MM.1S (cell line): ENCODE measurements around the gene SLX9.

ENCODE experiments used
- DNase-seq: peaks from one replicate; pipeline ENCODE4 v3.0.0-alpha.2; 2015
- H2AFZ ChIP-seq: fragments of 300-600 bp; sonication (generic); 2 replicates; pipeline ENCODE4 v1.6.0; 2016; ENCODE audit warnings: antibody characterized with exemption, low read length
- H3F3A ChIP-seq: fragments of 300-600 bp; sonication (generic); 2 replicates; pipeline ENCODE4 v1.6.1; 2016; ENCODE audit warnings: mild to moderate bottlenecking, antibody characterized with exemption, low read length, moderate library complexity, mixed read lengths; ENCODE audit not compliant: insufficient read depth
- H3K27ac ChIP-seq: fragments of 300-600 bp; sonication (generic); 2 replicates; pipeline ENCODE4 v1.5.1; 2016; ENCODE audit warnings: mild to moderate bottlenecking, low read length
- H3K27me3 ChIP-seq: fragments of 300-600 bp; sonication (generic); replicated peaks from 2 replicates; pipeline ENCODE4 v1.6.0; 2016; ENCODE audit warnings: low read length; ENCODE audit not compliant: insufficient read depth
- H3K36me3 ChIP-seq: fragments of 300-600 bp; sonication (generic); replicated peaks from 2 replicates; pipeline ENCODE4 v1.6.1; 2016; ENCODE audit warnings: mild to moderate bottlenecking, low read length, mixed read lengths; ENCODE audit not compliant: insufficient read depth
- H3K4me1 ChIP-seq: fragments of 300-600 bp; sonication (generic); 2 replicates; pipeline ENCODE4 v1.6.1; 2016; ENCODE audit warnings: low read length, mixed read lengths
- H3K4me2 ChIP-seq: fragments of 300-600 bp; sonication (generic); 2 replicates; pipeline ENCODE4 v1.6.0; 2016; ENCODE audit warnings: low read depth, low read length
- H3K4me3 ChIP-seq: fragments of 300-600 bp; sonication (generic); 2 replicates; pipeline ENCODE4 v1.5.1; 2016; ENCODE audit warnings: low read length, mixed read lengths
- H3K79me2 ChIP-seq: fragments of 300-600 bp; sonication (generic); 2 replicates; pipeline ENCODE4 v1.6.1; 2016; ENCODE audit warnings: mixed run types, low read length, mixed read lengths
- H3K9ac ChIP-seq: fragments of 300-600 bp; sonication (generic); 2 replicates; pipeline ENCODE4 v1.6.1; 2016; ENCODE audit warnings: low read length, mixed read lengths
- H3K9me2 ChIP-seq: fragments of 300-600 bp; sonication (generic); replicated peaks from 2 replicates; pipeline ENCODE4 v1.6.1; 2016; ENCODE audit warnings: mild to moderate bottlenecking, low read length, mixed read lengths; ENCODE audit not compliant: insufficient read depth
- H3K9me3 ChIP-seq: fragments of 300-600 bp; sonication (generic); replicated peaks from 2 replicates; pipeline ENCODE4 v1.6.1; 2016; ENCODE audit warnings: mild to moderate bottlenecking, low read length, mixed read lengths; ENCODE audit not compliant: insufficient read depth
- H4K20me1 ChIP-seq: fragments of 300-600 bp; sonication (generic); 2 replicates; pipeline ENCODE4 v1.6.1; 2016; ENCODE audit warnings: mild to moderate bottlenecking, low read length, moderate library complexity, mixed read lengths; ENCODE audit not compliant: insufficient read depth
- EZH2 ChIP-seq: fragments of 300-600 bp; sonication (generic); optimal IDR thresholded peaks from 2 replicates; pipeline ENCODE3; 2017; ENCODE audit warnings: low read depth, mild to moderate bottlenecking, antibody characterized with exemption, low read length, mixed read lengths
- EZH2phosphoT487 ChIP-seq: fragments of 300-600 bp; sonication (generic); IDR thresholded peaks from 2 replicates; pipeline ENCODE4 v1.6.1; 2018; ENCODE audit warnings: antibody characterized with exemption, low read length
- TF ChIP-seq, protein P1 (sequence below): fragments of 300-600 bp; sonication (generic); IDR thresholded peaks from 2 replicates; pipeline ENCODE4 v1.5.1; 2016; ENCODE audit warnings: antibody characterized with exemption, low read length, mixed read lengths

Gene SLX9

DNA sequence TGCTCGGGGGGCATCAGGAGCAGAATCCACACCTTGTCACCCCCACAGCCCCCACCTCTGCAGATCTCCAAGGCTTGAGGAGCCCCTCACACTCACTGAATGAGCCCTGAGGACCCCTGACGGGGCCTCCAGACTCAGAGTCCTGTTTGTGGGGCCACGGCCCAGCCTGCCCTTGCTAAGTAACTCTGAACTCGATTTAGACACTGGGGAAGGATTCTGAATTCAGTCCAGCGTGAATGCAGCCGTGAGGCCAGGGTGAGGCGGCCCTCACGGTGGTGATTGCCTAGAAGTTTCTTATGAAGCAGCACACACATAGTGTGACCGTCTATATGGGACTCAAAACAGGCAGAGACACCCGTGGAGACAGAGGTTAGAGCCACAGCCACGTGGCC, 75.6 kb downstream of the SLX9 start:
- Histone ChIP-seq H3K36me3 (no peaks in the 10 kb centered on the region), H3K27me3 (peaks cover 92% of the 10 kb centered on the region), H3K4me2 (no peak overlapping the region), H3K4me1 (no peaks in the 10 kb centered on the region), H3K79me2 (no peaks in the 10 kb centered on the region), H3F3A (no peaks in the 10 kb centered on the region), H2AFZ (no peak overlapping the region), H4K20me1 (peaks cover 5% of the 10 kb centered on the region; the same call in 1 of the 2 replicates), H3K9me3 (no peaks in the 10 kb centered on the region), H3K27ac (no peak overlapping the region), H3K4me3 (no peak overlapping the region), H3K9me2 (no peaks in the 10 kb centered on the region), H3K9ac (no peak overlapping the region)
- TF ChIP-seq, protein P1, sequence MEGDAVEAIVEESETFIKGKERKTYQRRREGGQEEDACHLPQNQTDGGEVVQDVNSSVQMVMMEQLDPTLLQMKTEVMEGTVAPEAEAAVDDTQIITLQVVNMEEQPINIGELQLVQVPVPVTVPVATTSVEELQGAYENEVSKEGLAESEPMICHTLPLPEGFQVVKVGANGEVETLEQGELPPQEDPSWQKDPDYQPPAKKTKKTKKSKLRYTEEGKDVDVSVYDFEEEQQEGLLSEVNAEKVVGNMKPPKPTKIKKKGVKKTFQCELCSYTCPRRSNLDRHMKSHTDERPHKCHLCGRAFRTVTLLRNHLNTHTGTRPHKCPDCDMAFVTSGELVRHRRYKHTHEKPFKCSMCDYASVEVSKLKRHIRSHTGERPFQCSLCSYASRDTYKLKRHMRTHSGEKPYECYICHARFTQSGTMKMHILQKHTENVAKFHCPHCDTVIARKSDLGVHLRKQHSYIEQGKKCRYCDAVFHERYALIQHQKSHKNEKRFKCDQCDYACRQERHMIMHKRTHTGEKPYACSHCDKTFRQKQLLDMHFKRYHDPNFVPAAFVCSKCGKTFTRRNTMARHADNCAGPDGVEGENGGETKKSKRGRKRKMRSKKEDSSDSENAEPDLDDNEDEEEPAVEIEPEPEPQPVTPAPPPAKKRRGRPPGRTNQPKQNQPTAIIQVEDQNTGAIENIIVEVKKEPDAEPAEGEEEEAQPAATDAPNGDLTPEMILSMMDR, result no peak
- TF ChIP-seq EZH2phosphoT487 (no peak), EZH2 (no peak)
- DNase-seq, result no peak

DNA sequence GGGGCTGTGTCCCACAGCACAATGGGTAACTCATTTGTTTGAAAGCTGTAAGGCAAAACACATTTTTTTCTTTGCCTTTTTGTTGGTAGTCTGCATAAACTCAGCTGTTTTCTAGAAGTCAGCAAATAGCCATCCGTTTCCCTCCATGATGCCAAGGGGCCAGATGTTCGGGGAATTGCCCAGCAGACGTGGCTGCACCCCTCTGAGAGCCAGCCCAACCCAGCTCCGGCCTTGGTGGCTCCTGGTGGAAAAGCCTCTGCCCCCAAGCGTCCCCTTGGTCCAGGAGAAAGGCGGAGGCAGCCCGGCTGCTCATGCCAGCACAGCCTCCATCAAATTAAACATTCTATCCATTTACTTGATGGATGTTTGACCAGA, 76.2 kb downstream of the SLX9 start:
- Histone ChIP-seq H3K79me2 (no peaks in the 10 kb centered on the region), H3K4me2 (no peak overlapping the region), H3K4me1 (no peaks in the 10 kb centered on the region), H3K4me3 (no peak overlapping the region), H3K9ac (no peak overlapping the region), H3K27me3 (peaks cover 92% of the 10 kb centered on the region), H3K9me3 (no peaks in the 10 kb centered on the region), H3F3A (no peaks in the 10 kb centered on the region), H2AFZ (no peak overlapping the region), H4K20me1 (peaks cover 5% of the 10 kb centered on the region; the same call in 1 of the 2 replicates), H3K27ac (no peak overlapping the region), H3K36me3 (no peaks in the 10 kb centered on the region), H3K9me2 (no peaks in the 10 kb centered on the region)
- TF ChIP-seq, protein P1, result no peak
- TF ChIP-seq EZH2 (no peak), EZH2phosphoT487 (no peak)
- DNase-seq, result no peak

DNA sequence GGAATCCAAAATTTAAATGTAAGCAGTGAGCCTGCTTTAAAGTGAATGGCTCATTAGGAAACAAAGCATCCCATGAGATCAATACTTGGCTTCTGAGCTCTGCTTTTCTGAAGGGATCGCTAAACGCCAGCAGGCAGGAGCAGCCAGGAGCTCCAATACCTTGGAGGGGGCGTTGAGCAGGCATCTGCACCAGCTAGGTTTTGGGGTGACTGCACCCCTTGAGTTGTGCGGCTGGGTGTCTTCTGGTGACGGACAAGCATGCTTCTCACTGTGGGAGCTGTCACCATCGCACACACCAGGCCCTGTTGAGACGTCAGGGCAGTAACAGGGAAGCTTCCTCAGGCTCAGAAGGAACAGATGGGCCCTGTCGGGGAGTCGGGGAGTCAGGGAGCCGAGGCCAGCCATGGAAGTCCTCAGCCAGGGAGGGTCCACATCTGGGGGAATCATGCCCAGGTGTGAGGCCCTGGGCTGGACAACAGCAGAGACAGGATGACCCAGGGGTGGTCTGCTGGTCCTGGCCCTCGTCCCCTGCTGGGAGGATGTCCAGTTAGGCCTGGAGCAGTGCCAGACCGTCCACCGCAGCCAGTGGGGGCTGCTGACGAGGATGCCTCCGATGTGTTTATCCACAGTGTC, 76.7 kb downstream of the SLX9 start:
- no peak overlapping the region for H3K4me3 ChIP-seq
- H3K4me1 ChIP-seq, result no peaks in the 10 kb centered on the region
- H3K9ac ChIP-seq, result no peak overlapping the region
- H3F3A ChIP-seq, result no peaks in the 10 kb centered on the region
- peaks cover 92% of the 10 kb centered on the region for H3K27me3 ChIP-seq
- H3K36me3 ChIP-seq, result no peaks in the 10 kb centered on the region
- TF ChIP-seq EZH2phosphoT487 (no peak), EZH2 (no peak)
- TF ChIP-seq, protein P1, result no peak
- no peak for DNase-seq
- H3K27ac ChIP-seq, result no peak overlapping the region
- H3K4me2 ChIP-seq, result no peak overlapping the region
- H3K9me3 ChIP-seq, result no peaks in the 10 kb centered on the region
- no peaks in the 10 kb centered on the region for H3K9me2 ChIP-seq
- no peaks in the 10 kb centered on the region for H3K79me2 ChIP-seq
- H2AFZ ChIP-seq, result no peak overlapping the region
- peaks cover 5% of the 10 kb centered on the region; the same call in 1 of the 2 replicates for H4K20me1 ChIP-seq
